IPS-11a (cell line): ENCODE measurements around the gene CHTF8.

ENCODE experiments used
- H3K4me3 ChIP-seq: one replicate; pipeline ENCODE4 v1.5.1; 2013; ENCODE audit warnings: low read depth, low read length, control low read depth

CHTF8 gene

GRCh38 chr16:69114346-69114975 lies 17.9 kb downstream of the CHTF8 start:
- H3K4me3 ChIP-seq = no peak overlapping the region

GRCh38 chr16:69113216-69113615 lies 19.2 kb downstream of the CHTF8 start:
- no peak overlapping the region for H3K4me3 ChIP-seq

DNA sequence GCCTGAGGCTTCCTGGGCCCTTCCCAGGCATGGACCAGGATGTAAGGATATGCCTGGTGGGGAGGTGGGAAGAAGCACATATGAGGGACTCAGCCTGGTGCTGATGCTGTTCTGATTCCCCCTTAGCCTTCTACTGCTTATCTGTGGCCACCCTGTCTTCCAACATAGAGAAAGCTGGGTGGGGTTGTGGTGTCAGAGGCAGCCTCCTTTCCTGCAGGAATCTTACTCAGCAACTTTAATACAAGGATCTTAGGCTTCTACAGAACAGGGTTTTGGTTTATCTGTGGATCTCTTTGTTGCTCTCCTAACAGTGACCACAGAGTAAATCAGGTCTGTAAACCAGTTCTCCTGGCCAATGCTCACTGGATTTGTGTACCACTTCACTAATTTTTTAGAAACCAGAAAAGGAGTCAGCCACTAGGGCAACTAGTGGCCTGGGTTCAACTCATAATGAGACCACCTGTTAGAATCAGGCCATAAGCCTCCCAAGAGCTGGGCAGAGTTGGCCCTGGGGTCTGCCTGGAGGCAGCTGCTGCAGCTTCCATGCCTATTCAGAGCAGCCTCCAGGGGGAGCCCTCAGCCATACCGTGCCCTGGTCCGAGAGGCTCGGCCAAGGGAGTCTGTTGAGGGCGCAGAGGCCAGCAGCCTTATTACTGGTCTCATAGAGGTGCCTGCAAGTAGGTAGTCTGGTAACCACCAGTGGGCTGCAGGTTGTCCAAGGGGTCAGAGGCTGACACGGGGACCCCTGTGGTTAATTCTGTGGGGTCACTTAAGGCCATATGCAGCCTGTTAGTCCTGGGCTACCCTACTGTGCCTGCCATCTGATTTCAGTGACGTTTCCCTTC lies 19.9 kb downstream of the CHTF8 start:
- H3K4me3 ChIP-seq = no peak overlapping the region

DNA sequence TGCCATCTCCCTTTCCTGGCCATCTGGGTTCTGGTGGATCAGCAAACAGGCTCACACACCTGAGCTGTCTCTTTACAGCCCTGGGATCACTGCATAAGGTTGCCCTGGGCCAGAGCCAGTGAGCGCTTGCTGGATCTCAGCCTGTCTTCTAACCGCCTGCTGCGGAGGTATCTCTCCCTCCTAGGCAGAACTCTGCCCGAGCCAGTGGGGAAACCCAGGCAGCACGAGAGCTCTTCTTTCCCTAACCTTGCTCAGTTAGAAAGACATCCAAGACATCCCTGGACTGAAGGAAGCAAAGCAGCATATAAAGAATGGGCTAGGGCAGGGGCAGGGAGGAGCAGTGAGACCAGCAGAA lies 20.5 kb downstream of the CHTF8 start:
- H3K4me3 ChIP-seq = no peak overlapping the region

DNA sequence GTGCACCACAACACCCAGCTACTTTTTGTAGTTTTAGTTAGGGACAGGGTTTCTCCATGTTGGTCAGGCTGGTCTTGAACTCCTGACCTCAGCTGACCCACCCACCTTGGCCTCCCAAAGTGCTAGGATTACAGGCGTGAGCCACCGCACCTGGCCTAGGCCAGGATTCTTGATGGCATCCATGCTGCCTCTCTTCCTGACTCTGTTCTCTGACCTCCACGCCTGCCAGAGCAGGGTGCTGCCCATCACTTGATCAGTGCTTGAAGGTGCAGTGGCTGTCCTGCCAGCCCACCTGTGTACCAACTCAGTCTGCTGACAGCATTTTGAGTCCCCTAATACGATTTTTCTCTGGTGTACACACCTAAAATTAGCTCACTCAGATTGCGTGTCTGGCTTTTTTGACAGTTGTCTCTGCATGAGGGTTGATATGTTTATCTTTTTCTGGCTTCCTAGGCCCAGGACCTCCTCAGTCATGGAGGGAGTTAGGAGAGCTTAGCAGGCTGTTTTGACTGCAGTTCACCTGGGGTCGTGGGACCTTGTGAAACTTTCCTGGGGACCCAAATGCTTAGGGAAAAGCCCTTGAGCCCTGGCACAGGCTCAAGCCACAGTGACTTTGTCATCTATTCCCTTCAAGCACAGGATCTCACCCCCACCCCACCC lies 21.0 kb downstream of the CHTF8 start:
- no peak overlapping the region for H3K4me3 ChIP-seq

- H3K4me3 ChIP-seq = no peak overlapping the region
These were observed 22.0 kb downstream of the CHTF8 start for GRCh38 chr16:69110406-69110805.

- H3K4me3 ChIP-seq = no peak overlapping the region
These were observed 22.7 kb downstream of the CHTF8 start for GRCh38 chr16:69109486-69110270.

- H3K4me3 ChIP-seq = no peak overlapping the region
These were observed 23.5 kb downstream of the CHTF8 start for GRCh38 chr16:69108905-69109252.

DNA sequence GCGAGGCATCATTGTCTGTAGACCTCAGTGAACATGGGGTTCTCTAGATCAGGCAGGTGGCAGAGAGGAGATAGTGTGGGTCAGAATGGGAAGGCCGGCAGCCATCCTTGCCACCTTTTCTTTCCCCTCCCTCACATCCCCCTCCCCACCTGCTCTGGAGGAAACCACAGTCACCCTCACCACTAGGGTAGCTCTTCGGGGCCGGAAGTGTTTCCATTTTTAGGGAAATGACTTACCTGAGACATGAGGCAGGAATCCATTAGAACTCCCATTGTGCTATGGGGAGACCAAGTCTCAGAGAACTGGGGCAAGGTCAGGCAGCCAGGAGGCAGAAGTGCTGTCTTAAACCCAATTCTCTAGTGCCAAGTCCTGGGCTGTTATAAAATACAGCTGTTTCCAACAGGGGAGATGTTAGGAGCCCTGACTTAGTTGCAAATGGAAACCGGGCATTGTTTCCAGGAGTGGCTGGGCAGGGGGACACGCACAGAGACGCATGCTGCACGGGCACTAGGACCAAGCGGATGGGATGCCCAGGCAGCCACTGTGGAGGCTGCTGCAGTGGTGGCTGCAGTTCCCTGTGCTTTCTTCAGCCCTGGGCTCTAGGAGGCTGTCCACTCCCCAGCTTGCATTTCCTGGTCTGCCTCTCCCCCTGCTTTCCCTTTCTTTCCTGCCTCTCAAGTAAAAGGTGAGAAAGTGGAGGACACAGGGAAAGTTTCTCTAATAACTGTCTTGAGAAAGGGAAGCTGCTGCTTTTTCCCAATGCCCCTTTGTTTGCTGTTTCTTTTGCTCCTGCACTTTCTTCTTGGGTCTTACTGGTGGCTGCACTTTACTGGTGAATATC lies 24.1 kb downstream of the CHTF8 start:
- peak overlapping the region; percentile 78 for H3K4me3 ChIP-seq

GRCh38 chr16:69107316-69107962 lies 24.9 kb downstream of the CHTF8 start:
- H3K4me3 ChIP-seq = peak overlapping the region; percentile 78

GRCh38 chr16:69106491-69107315 lies 25.7 kb downstream of the CHTF8 start:
- H3K4me3 ChIP-seq = peak overlapping the region; percentile 78

DNA sequence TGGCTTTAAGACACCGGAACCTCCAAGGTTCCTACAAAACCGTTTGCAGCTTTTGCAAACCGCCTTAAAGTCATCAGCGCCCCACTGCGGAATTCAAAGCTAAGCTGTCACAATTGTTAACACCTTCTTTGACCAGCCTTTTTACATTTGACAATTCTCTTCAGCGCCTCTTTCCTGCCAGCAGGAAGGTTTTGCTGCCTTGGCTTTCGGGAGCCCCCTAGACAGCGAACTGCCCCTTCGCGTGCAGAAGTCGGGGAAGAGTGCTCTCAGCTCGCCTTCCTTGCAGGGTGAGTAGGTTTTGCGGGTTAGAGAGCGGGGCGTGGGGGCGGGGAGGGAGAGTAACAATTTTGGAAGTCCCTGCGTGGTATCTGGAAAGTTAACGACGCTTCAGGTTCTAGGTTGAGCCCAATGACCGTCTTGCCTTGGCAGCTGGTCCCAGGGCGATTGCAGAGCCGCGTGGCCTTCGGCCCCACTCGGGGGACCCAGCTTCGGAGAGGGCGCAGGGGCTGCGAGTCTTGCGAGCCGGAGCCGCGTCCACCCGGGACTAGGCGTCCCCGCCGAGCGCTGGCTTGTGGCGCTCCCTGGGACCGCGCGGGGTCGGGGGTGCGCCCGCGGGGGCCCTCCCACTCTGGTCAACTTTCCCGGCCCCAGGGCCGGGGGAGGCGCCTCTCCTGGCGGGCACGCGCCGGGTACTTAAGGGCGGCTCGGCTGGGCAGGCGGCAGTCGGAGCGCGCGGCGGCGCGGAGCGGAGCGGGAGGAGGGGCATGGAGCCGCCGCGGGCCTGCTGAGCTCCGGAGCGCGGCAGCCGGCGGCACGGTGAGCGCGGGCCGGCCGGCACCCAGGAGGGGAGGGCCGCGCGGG lies 26.7 kb downstream of the CHTF8 start, which contains the start of gene HAS3:
HAS3 (plus strand) TSS at position 153 of the 861 bp plus-strand sequence. CDS start 3,743 bp downstream, outside the sequence.
- H3K4me3 ChIP-seq = peak within 1 kb of the TSS; percentile 78

DNA sequence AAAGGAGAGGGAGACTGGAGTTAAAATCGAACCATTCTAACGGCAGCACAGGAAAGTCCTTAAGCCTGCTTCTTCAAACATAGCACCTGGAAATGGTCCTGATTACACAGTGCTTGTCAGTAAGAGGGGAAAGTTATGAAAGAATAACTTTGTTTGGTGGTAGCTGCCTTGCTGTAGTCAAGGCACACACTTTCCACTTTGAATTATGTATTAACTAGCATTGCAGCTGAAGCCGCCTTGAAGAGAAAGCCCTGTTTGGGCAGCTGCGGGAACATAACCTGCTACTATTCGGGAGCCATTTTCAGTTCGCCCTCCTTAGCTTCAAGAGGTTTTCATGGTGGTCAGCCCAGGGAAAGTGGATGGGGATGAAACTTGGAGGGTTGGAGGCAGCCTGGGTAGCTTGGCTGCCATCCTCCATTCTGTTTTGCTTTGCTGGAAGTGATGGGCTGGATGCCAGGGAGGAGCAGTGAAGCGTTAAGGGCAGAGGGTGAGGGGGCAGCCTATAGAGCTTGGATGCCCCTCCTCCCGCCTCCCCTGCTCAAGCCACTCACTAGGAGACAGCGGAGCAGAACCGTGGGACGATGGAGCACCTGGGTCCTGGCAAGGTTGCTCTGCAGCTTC lies 32.2 kb downstream of the CHTF8 start:
- H3K4me3 ChIP-seq = no peak overlapping the region

- H3K4me3 ChIP-seq = no peak overlapping the region
These were observed 37.2 kb downstream of the CHTF8 start for GRCh38 chr16:69095193-69095592.

DNA sequence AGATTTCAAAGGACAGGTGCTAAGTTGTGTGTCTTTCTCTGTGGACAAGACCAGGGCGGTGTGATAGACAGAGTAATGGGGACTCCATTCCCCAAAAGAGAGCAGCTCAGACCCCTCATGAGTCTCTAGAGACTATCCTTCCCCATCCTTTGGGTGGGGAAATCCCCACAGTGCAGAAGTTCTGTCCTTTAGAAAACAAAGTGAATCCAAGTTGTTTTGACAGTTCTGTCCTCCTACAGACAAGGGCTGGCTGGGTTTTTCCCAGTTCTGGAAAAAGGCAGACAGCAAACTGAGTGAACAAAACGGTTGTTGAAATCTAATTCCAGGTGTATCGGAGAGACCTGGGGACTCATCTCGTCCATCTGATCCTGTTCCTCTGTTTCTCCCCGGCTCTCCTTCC lies 37.9 kb downstream of the CHTF8 start:
- H3K4me3 ChIP-seq = no peak overlapping the region

DNA sequence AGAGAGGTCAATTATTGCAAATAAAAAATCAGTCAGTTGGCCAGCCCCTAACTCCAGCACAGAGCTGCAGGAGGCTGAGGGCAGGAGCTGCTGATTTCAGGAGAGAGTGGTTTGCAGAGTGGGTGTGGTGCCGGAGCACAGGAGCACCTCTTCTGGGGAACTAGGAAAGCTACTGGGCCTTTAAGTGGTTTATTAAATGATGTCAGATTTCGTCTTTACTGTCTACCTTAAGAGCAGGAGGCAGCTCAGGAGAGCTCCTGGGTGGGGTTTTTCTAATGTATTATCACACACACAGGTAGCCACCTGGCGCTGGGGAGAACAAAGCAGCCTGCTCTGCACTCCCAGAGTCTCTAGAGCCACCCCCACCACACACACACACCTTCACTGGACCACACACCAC lies 38.4 kb downstream of the CHTF8 start:
- no peak overlapping the region for H3K4me3 ChIP-seq

GRCh38 chr16:69089091-69089910 lies 43.1 kb downstream of the CHTF8 start:
- no peak overlapping the region for H3K4me3 ChIP-seq
